Neural progenitor cell (in vitro differentiated cells): ENCODE data around the gene SMAD2. TPM values are rescaled to one million over a fixed set of nuclear protein-coding genes. Genes with fewer than 3 reads are reported as not detected.

ENCODE experiments used
- DNase-seq: peaks from one replicate; pipeline ENCODE4 v3.0.0-alpha.2; 2016; ENCODE audit warnings: low spot score
- H2AFZ ChIP-seq: fragments of 200-600 bp; sonication (generic); replicated peaks from 2 replicates; pipeline ENCODE4 v1.6.1; 2016; ENCODE audit warnings: antibody characterized with exemption
- H3F3A ChIP-seq: fragments of 200-600 bp; sonication (generic); 2 replicates; pipeline ENCODE4 v1.6.1; 2016; ENCODE audit warnings: antibody characterized with exemption, low read depth
- H3K27ac ChIP-seq: fragments of 200-600 bp; sonication (generic); 2 replicates; pipeline ENCODE4 v1.5.1; 2016; ENCODE audit warnings: mild to moderate bottlenecking
- H3K27me3 ChIP-seq: fragments of 200-600 bp; sonication (generic); 2 replicates; pipeline ENCODE4 v1.6.1; 2016; ENCODE audit warnings: mild to moderate bottlenecking, moderate library complexity
- H3K36me3 ChIP-seq: fragments of 200-600 bp; sonication (generic); 2 replicates; pipeline ENCODE4 v1.5.1; 2016
- H3K4me1 ChIP-seq: fragments of 200-600 bp; sonication (generic); 2 replicates; pipeline ENCODE4 v1.6.1; 2016; ENCODE audit warnings: mixed run types
- H3K4me2 ChIP-seq: fragments of 200-600 bp; sonication (generic); 2 replicates; pipeline ENCODE4 v1.6.1; 2016
- H3K4me3 ChIP-seq: fragments of 200-600 bp; sonication (generic); 2 replicates; pipeline ENCODE4 v1.5.1; 2016
- H3K79me2 ChIP-seq: fragments of 200-600 bp; sonication (generic); 2 replicates; pipeline ENCODE4 v1.6.1; 2016; ENCODE audit warnings: low read depth
- H3K9ac ChIP-seq: fragments of 200-600 bp; sonication (generic); 2 replicates; pipeline ENCODE4 v1.6.1; 2016
- H3K9me3 ChIP-seq: fragments of 200-600 bp; sonication (generic); 2 replicates; pipeline ENCODE4 v1.5.1; 2016; ENCODE audit warnings: low read depth
- H4K20me1 ChIP-seq: fragments of 200-600 bp; sonication (generic); 2 replicates; pipeline ENCODE4 v1.6.1; 2016; ENCODE audit warnings: low read depth
- H3K27ac Mint-ChIP-seq: 3 replicates; pipeline ENCODE4 v1.8.0; 2021; ENCODE audit warnings: mixed read lengths
- H3K27me3 Mint-ChIP-seq: 2 replicates; pipeline ENCODE4 v1.8.0; 2022; ENCODE audit warnings: low read depth, mild to moderate bottlenecking, inconsistent platforms, moderate library complexity, mixed read lengths; ENCODE audit not compliant: insufficient read depth
- H3K36me3 Mint-ChIP-seq: 3 replicates; pipeline ENCODE4 v1.8.0; 2021; ENCODE audit warnings: mixed read lengths
- H3K4me1 Mint-ChIP-seq: 3 replicates; pipeline ENCODE4 v1.8.0; 2021; ENCODE audit warnings: mixed read lengths
- H3K4me3 Mint-ChIP-seq: 3 replicates; pipeline ENCODE4 v1.8.0; 2021; ENCODE audit warnings: mild to moderate bottlenecking, moderate library complexity, mixed read lengths
- H3K9me3 Mint-ChIP-seq: 3 replicates; pipeline ENCODE4 v1.8.0; 2020; ENCODE audit warnings: mixed read lengths
- CTCF ChIP-seq: fragments of 200-600 bp; sonication (generic); IDR thresholded peaks from 2 replicates; pipeline ENCODE4 v1.5.1; 2017; ENCODE audit warnings: antibody characterized with exemption, mild to moderate bottlenecking
- EZH2 ChIP-seq: fragments of 200-600 bp; sonication (generic); IDR thresholded peaks from 2 replicates; pipeline ENCODE4 v1.6.1; 2017; ENCODE audit warnings: antibody characterized with exemption, mild to moderate bottlenecking, moderate library complexity
- EZH2phosphoT487 ChIP-seq: fragments of 200-600 bp; sonication (generic); IDR thresholded peaks from 2 replicates; pipeline ENCODE4 v1.6.1; 2017; ENCODE audit warnings: antibody characterized with exemption
- total RNA-seq: library from RNA; depleted of rRNA; stranded (reverse); fragments of >200 nt; gene quantifications from 2 replicates; pipeline ENCODE4 v1.2.3, GENCODE V29; 2015; ENCODE audit warnings: low replicate concordance

The SMAD2 gene
- total RNA-seq, 1 donor from 2014 or later = 233 TPM

- Histone ChIP-seq H3K79me2 (peaks cover 100% of the 10 kb centered on the region), H2AFZ (no peak overlapping the region), H3K4me2 (no peak overlapping the region), H3K27ac (no peak overlapping the region), H3K27me3 (no peaks in the 10 kb centered on the region), H4K20me1 (peaks cover 98% of the 10 kb centered on the region), H3F3A (peaks cover 18% of the 10 kb centered on the region), H3K36me3 (peaks cover 10% of the 10 kb centered on the region), H3K9me3 (peaks cover 3% of the 10 kb centered on the region), H3K9ac (no peak overlapping the region), H3K4me1 (peaks cover 52% of the 10 kb centered on the region), H3K4me3 (no peak overlapping the region)
- H3K36me3 Mint-ChIP-seq = peaks cover 63% of the 10 kb centered on the region
- TF ChIP-seq EZH2 (no peak), EZH2phosphoT487 (no peak), CTCF (no peak)
- no peak overlapping the region for H3K27ac Mint-ChIP-seq
- peaks cover 38% of the 10 kb centered on the region for H3K9me3 Mint-ChIP-seq
- H3K4me1 Mint-ChIP-seq = no peaks in the 10 kb centered on the region
- DNase-seq = no peak
- H3K27me3 Mint-ChIP-seq = no peaks in the 10 kb centered on the region
- H3K4me3 Mint-ChIP-seq = no peak overlapping the region
Observed at GRCh38 chr18:47912343-47912742, 18.1 kb downstream of the SMAD2 start.

- H4K20me1 ChIP-seq = peaks cover 98% of the 10 kb centered on the region
- no peak overlapping the region for H3K4me2 ChIP-seq
- H3K27ac ChIP-seq = no peak overlapping the region
- H3K79me2 ChIP-seq = peaks cover 100% of the 10 kb centered on the region
- H3F3A ChIP-seq = peaks cover 17% of the 10 kb centered on the region
- peaks cover 47% of the 10 kb centered on the region for H3K4me1 ChIP-seq
- Mint-ChIP-seq H3K27me3 (no peaks in the 10 kb centered on the region), H3K4me3 (no peak overlapping the region), H3K4me1 (no peaks in the 10 kb centered on the region), H3K36me3 (peaks cover 64% of the 10 kb centered on the region), H3K9me3 (peaks cover 41% of the 10 kb centered on the region), H3K27ac (no peak overlapping the region)
- H3K27me3 ChIP-seq = no peaks in the 10 kb centered on the region
- no peak overlapping the region for H3K4me3 ChIP-seq
- H3K9ac ChIP-seq = no peak overlapping the region
- peaks cover 14% of the 10 kb centered on the region for H3K36me3 ChIP-seq
- TF ChIP-seq EZH2 = no peak
- no peak for TF ChIP-seq EZH2phosphoT487
- no peak for TF ChIP-seq CTCF
- peaks cover 8% of the 10 kb centered on the region for H3K9me3 ChIP-seq
- H2AFZ ChIP-seq = no peak overlapping the region
- no peak for DNase-seq
Observed at GRCh38 chr18:47911877-47912276, 18.6 kb downstream of the SMAD2 start.

- no peak for TF ChIP-seq CTCF
- no peak for TF ChIP-seq EZH2phosphoT487
- TF ChIP-seq EZH2 = no peak
- H3K4me3 Mint-ChIP-seq = no peak overlapping the region
- H4K20me1 ChIP-seq = peaks cover 93% of the 10 kb centered on the region
- peaks cover 16% of the 10 kb centered on the region for H3K36me3 ChIP-seq
- H3K79me2 ChIP-seq = peaks cover 100% of the 10 kb centered on the region
- peaks cover 59% of the 10 kb centered on the region for H3K9me3 Mint-ChIP-seq
- H3K36me3 Mint-ChIP-seq = peaks cover 72% of the 10 kb centered on the region
- no peaks in the 10 kb centered on the region for H3K4me1 Mint-ChIP-seq
- no peaks in the 10 kb centered on the region for H3K27me3 Mint-ChIP-seq
- H3K27ac ChIP-seq = no peak overlapping the region
- H3F3A ChIP-seq = peaks cover 30% of the 10 kb centered on the region
- no peak overlapping the region for H3K27ac Mint-ChIP-seq
- no peak overlapping the region for H3K4me2 ChIP-seq
- DNase-seq = no peak
- no peak overlapping the region for H2AFZ ChIP-seq
- no peak overlapping the region for H3K4me3 ChIP-seq
- no peak overlapping the region for H3K9ac ChIP-seq
- H3K4me1 ChIP-seq = peaks cover 32% of the 10 kb centered on the region
- H3K27me3 ChIP-seq = no peaks in the 10 kb centered on the region
- peaks cover 8% of the 10 kb centered on the region for H3K9me3 ChIP-seq
Observed at GRCh38 chr18:47909484-47909883, 21.0 kb downstream of the SMAD2 start.
